GM23248 (cell line): ENCODE data around the gene MYH3.

Experiments
- EZH2 ChIP-seq: fragments of 200-600 bp; sonication (generic); IDR thresholded peaks from 2 replicates; pipeline ENCODE4 v1.6.1; 2018; ENCODE audit warnings: antibody characterized with exemption, mild to moderate bottlenecking; ENCODE audit not compliant: insufficient read depth, poor library complexity, severe bottlenecking
- EZH2phosphoT487 ChIP-seq: fragments of 200-600 bp; sonication (generic); IDR thresholded peaks from 2 replicates; pipeline ENCODE4 v1.6.1; 2018; ENCODE audit warnings: antibody characterized with exemption, moderate library complexity, mild to moderate bottlenecking, low read depth; ENCODE audit not compliant: insufficient read depth

DNA sequence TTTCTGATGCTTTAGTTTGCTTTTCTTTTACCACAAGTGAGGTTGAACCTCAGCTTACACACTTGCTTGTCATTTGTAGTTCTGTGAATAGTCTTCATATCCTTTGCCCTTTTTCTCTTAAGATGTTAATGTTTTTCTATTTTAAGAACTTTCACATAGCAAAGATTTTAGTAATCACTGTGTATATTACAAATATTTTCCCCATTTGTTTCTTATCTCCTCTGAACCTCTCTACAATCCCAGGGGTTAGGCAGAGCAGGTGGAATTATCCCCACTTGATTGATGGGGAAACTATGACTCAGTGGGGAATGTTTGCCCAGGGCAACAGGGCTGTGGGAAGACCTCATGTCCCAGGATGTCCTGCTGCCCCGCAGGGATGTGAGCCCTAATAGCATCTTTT, 11.7 kb upstream of the MYH3 start:
- TF ChIP-seq EZH2 = no peak
- TF ChIP-seq EZH2phosphoT487 = no peak
